Measurements from ENCODE around the gene SLC2A2.

GRCh38 chr3:170999737-171000242 lies 26.7 kb downstream of the SLC2A2 start:
- TF ChIP-seq EZH2phosphoT487 (IDR thresholded peaks at IDR 0.05; ENCODE audit: low read length) (no peak), CTCF (IDR thresholded peaks at IDR 0.05; ENCODE audit: low read length) (no peak), EZH2 (optimal IDR thresholded peaks at IDR 0.05; ENCODE audit: low read depth, low read length) (no peak)
